GM18507 (cell line): ENCODE results near the gene METTL24.

ENCODE experiments used
- DNase-seq: peaks from one replicate; pipeline ENCODE4 v3.0.0; 2011; ENCODE audit warnings: low read depth; ENCODE audit not compliant: insufficient read length; ENCODE audit errors: extremely low spot score
- FAIRE-seq: peaks from 2 replicates; lab custom pipeline; 2011; peaks lifted over from hg19 to GRCh38; lab: Jason Lieb, UNC

The METTL24 gene

DNA sequence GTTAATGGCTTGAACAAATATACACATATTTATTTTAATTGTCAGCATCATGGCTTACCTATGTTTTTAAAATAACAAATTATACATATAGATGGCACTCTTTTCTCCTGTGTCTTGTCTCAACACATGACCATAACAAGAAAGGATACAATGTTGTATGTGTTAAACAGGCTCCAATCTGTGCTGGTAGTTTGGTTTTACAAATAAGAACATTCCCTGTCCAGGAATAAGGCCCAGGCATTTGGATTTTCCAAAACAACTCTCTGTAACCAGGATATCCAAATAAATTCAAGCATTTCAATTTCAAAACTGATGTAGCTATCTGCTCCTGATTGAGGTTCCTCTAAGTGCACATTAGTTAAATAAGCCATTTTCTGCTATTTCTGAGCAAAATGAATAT lies 17.1 kb downstream of the METTL24 start:
- no peak for DNase-seq

DNA sequence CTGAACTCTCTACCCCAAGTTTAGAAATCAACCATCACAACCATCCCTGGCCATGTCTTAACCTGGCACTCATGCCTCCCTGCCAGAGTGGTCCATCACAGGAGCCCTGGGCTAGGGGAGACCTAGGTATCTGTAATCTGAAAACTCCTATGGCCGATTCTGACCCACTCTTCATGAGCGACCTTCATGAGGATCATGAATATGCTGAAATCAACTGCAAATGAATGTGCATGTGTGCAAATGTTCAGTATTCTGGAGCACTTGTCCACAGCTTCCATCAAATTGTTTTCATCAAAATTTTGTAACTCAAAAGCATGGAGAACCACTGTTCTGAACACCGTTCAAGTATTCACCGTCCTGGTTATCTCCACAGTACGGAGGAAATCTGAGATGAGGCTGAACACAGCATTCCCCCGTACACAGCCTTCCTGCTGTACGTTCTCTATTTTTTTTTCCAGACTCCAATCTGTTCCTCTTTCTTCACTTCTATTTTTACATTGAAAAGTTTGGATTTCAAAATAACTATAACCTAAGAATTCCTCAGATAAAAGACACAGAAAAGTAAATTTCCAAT lies 17.7 kb downstream of the METTL24 start:
- no peak for FAIRE-seq
- no peak for DNase-seq

More for the DNA sequence above, 17.1 kb downstream of the METTL24 start:
- no peak for FAIRE-seq

DNA sequence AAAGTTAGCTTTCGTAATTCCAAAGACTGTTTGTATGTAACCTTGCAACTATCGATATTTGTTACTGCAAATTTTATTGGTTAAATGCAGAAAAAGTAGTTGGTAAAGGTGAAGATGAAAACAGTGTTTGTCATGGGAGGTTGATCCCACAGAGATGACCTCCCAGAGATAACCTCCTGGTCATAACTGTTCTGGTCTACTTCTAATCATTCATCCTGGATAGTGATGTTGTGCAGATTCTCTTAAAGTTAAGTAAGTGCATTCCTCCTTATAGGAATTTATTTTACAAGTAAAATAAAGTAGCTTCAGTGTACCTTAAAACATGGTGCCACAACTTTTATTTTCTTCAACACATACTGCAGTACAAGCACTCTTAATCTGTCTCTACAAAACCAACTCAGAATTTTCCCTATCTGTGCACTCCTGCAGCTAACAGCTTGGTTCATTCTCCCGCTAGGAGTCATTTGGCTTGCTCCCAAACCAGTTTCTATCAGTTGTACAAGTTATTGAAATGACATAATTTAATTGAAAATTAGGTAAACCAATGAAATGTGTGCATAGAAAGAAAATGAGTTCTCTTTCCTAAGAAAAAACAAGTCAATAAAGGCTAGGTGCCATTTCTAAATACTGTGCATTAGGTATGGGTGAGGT lies 19.2 kb downstream of the METTL24 start:
- FAIRE-seq = no peak

DNA sequence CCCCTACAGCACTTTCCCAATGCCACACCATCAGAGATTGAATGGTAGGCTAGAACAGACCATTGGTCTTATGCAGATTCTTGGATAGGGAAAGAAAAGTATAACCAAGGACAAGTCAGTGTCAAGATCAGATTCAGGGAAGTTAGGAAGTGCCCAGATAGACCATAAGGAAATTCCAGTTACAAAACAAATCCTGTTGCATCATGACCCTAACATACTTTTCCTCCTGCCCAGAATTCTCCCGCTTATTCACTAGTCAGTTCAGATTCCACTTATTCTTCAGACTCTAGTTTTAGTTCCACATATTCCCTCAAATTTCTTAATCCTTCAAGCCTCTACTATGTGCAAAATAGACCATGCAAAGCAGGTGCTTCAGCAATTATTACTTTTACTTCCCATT lies 20.7 kb downstream of the METTL24 start:
- no peak for FAIRE-seq
- DNase-seq = no peak

More for the DNA sequence above, 19.2 kb downstream of the METTL24 start:
- no peak for DNase-seq

DNA sequence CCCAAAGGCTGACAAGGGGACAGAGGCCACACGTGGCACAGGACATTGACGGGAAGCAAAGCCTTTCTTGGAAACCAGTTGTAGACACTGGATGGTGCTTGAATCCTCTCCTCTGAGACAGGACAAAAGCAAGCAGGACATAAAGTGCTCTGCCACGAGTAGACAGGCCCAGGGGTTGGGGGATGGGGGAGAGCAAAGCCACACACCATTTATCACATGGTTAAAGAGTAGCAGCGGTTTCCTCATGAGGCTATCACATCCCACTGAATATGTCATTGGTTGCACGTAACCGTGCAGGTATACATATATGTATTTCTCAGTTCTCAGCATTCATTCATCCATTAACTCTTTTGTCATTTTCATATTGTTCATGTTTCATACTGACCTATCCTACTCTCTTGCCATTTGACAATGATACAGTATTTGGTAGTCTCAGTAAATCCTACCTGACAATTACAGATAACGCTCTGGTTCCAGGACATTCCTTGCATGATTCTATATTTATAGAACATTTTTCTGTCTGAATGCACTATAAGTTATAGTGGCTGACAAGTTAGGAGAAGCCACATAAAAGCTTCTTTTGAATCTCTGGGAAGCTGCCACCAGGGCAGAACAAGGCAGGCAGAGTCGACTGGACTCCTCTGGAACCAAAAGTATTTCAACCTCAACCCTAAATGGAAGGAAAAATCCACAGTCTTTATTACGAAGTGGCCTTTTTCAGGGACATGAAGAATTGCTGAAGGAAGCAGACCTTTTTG lies 23.5 kb downstream of the METTL24 start:
- no peak for DNase-seq
- FAIRE-seq = no peak

DNA sequence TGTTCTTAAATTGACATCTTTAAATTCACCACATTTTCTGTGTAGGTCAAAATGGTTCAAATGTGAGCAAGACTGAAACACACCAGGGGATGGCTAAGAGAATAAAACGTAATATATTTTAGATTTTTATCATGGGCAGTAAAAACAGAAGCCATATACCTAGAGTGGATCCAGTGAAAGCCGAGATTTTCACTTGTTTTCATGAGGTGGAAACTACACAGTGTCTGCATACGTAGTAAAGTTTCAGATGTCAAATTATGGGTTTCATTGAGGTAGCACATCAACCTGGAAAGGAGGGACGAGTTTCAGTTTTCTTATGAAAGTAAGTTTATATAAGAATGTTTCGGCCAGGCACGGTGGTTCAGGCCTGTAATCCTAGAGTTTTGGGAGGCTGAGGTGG lies 25.9 kb downstream of the METTL24 start:
- DNase-seq (no peak), FAIRE-seq (no peak)

DNA sequence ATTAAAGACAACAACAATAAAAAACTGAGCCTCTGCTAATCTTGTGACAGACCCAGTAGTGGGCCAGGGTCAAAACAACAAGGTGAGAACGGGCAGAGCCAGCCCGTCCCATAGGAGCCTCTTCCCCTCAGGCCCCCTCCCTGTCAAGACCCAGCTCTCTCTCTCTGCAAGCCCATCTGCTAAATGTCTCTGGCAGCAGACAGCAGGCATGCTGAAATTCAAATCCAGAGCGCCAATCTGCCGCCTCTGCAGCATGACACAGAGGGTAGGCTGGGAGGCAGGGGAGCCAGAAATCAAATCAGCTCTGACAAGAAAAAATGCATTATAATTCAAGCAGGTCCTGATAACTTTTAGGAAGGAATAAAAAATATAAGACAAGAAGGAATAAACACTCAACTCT lies 26.3 kb downstream of the METTL24 start:
- DNase-seq = no peak
- no peak for FAIRE-seq

DNA sequence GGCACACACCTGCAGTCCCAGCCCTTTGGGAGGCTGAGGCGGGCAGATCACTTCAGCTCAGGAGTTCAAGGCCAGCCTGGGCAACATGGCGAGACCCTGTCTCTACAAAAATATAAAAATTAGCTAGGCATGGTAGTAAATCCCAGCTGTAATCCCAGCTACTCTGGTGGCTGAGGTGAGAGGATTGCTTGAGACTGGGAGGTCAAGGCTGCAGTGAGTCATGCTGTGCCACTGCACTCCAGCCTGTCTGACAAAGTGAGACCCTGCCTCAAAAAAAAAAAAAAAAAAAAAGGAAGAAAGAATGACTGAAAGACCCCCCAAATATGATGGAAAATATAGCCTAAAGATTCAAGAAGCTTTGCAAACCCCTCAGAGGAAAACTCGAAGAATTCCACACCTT lies 26.8 kb downstream of the METTL24 start:
- no peak for FAIRE-seq
- no peak for DNase-seq

DNA sequence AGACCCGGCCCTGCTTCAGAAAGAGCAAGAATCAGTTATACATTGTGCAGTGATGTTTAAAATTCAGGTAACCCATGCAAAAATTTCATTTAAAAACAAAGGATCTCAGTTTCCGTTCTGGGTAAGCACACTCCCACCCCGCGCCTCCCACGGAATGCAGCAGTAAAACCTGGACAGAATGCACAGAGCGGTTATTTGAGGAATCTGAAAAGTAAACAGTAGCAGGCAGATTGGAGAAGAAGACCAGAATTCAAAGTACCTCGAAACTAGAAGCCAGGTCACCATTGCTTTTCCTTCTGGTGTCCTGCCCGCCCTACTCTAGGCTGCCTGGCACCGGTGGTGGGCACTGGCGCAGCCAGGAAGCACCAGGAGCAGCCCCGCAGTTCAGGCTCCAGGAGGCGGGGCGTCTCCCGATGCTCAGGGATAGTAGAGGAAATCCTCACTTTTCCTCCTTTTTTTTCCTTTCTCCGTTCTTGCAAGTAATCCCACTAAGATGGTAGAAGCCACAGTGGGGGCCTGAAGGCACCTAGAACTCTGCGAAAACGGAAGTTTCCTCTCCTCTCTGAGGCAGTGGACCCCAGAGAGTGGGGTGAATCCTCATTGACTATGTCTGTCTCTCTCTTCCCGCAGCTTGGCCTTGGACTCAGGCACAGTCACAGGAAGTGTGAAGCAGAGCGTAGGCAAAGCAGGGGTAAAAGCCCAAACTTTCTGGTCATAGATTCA lies 28.3 kb downstream of the METTL24 start:
- FAIRE-seq (no peak), DNase-seq (no peak)

DNA sequence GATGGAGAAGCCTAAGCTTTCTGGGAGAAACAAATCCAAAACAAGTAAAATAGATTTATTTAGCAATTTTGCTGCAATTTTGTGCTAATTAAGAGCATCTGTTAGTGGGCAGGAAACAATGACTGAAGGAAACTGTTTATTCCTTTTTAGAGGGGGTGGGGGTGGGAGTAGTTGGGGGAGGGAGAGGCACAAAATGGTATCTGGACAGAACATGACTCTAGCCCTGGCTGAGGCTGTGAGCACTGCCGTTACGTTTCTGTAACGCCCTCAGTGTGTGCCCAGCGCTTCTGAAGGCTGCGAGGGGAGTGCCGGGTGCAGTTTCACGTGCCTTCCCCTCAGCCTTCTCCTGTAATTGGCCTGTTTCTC lies 28.8 kb downstream of the METTL24 start:
- DNase-seq (no peak), FAIRE-seq (no peak)

DNA sequence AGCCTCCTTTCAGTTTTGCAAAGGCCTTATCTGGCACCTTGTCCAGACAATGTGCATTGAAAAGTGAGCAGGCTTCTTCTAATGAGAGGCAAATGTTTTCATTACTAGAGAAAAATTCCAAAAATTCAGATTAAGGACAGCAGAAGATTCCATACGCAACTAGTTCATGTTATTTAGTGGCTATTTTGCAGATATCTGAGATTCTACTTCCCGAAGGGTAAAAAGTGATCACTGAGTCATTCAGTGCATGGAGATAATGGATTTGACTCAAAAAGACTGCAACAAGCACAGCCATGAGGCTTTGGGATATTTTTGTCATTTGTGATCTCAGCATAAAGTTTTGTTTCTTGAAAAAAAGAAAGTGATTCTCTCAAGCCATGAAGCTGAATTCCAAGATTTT lies 29.9 kb downstream of the METTL24 start:
- DNase-seq = no peak

DNA sequence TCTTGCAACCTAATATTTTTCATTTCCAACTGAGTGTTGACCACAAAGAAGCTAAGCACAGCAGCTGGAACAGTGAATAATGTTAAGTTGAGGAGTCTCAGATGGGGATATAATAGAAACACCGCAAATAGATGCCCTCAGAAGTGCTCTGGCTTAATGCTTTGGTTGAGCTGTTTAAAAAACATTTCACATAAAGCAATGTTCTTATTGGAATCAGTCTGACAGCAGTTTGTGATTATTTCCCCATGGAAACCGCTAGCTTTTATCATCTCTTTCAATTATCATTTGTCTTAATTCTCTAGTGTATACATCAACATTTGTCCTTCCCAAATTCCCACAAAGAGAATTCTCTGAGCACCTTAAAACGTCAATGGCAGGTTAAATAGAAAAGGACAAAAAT lies 30.8 kb downstream of the METTL24 start:
- DNase-seq (no peak), FAIRE-seq (no peak)

More for the DNA sequence above, 29.9 kb downstream of the METTL24 start:
- no peak for FAIRE-seq

DNA sequence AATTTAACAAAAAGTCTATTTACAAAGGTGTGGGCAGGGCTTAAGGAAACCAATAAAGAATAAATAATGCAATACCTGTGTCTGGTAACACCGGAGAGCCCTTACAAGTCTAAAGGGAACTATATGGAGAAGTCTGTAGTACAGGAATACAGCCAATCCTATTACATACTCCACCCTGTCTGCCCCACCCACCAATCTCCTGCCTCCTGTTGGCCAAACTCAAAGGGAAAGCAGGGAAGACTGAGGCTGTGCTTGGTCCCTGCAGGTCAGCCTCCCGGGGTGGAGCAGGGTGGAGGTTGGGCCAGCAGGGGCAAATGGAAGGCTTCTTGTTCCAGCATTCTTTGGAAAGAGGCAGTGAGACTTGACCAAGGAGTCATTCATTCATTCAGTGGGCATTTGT lies 31.5 kb downstream of the METTL24 start:
- no peak for FAIRE-seq

DNA sequence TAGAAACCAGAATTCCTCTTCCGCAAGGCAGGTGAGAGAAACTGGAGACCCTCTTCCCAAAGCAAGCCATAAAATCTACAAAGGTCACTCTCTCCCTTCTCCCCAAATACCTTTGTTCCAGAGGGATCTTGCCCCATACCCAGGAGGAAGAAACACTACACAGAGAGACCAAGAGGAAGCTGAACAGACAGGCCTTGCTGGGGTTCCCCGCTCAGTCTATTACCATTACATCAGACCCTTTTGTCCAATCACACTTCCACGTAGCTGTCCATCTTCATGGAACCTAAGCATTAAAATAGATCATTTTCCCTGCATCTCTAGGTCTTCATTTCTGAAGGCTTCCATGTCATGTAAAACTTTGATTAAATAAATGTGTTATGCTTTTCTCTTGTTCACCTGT lies 32.1 kb downstream of the METTL24 start:
- DNase-seq (no peak), FAIRE-seq (no peak)

More for the DNA sequence above, 31.5 kb downstream of the METTL24 start:
- no peak for DNase-seq

DNA sequence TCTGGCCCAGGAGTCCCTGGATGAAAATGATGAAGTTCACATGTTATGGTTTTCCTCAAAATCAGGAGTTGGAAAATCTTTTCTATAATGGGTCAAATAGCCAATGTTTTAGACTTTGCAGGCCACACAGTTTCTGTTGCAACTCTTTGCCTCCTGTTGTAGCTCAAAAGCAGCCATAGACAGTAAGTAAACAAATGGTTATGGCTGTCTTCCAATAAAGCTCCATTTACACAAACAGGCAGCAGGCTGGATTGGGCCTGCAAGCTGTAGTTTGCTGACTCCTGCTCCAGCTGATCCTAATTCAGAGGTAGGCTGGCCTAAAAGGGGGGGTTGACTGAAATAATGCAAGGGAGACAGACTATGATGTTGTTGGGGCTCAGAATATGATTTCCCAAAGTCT lies 33.0 kb downstream of the METTL24 start:
- no peak for FAIRE-seq
- DNase-seq = no peak

DNA sequence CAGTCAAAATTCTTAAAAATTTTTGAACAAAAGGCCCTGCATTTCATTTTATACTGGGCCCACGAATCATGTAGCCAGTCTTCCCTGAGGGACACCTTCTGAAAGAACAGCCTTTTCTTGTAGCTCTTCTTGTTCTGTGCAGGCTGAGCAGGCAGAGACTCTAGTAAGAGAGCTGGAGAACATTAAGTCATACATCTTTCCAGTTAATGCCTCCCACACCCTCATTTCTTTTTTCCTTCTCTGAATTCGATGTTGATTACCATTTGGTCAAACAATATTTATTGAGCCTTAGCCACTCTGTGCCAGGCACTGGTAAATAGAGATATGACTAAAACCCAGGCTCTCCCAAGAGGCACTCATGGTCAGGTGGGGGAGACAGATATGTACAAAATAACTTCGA lies 33.6 kb downstream of the METTL24 start:
- DNase-seq (no peak), FAIRE-seq (no peak)

DNA sequence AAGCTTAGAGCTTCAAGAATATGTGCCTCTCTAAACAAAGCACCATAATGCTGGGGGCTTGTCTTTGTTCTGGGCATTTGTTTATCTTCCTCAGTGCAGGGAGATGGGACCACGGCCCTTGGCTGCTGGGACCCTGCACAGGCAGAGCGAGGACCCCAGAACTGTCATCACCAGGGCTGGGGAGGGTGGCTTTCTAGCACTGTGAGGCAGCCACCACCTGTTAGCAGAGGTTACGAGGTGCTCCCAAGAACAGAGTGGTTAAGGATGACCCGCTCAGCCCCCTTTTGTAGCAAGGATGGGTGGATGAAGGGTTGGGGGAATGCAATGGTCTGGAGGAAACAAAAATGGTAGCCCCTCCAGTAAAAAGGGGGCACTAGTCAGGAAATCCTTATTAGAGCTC lies 34.9 kb downstream of the METTL24 start:
- FAIRE-seq (no peak), DNase-seq (no peak)

DNA sequence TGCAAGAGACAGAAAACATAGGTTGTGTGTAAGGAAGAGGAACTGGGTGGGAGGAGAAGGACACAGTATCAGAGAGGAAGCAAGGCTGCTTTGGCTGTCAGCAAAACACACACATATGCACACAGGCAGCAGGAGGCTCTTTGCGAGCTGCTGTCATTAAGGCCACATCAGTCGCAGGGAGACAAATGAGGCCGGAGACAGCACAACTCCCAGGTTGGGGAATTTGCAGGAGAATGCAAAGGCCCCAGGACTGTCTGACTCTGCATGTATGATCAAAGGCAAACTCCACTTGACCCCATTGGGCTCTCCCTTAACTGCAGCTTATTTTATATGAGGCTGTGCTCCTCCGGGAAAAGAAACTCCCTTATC lies 35.3 kb downstream of the METTL24 start:
- DNase-seq = no peak
- no peak for FAIRE-seq

DNA sequence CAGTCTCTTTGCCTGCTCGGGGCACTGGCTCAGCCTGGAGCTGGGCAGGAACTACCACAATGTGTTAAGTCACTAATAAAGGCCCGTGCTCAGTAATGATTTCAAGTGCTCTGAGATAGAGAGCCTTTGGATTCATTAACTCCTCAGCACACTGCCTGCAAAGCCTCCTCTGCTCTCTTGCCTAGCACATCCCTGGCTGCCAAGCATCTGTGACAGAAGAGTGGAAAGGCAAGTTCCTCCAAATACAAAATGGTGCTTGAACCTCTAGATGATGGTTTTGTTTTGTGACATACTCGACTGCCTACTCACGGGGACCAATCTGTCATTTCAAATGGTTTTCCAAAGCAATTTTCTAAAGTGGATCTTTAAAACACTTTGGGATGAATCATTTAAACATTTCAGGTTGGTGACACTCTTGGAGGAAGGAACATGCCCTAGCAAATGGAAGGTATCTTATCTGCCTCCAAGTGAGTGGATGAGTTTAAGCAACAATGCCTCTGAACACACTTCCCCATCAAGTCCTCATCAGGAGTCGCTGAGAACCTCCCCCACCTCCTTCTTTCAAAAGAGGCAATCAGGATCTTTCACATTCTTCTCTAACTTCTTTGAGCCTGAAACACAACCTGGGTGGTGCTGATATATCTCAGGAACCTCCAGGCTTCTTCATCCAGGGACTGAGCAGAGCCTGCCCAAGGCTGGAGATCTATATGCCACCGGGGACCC lies 35.8 kb downstream of the METTL24 start:
- DNase-seq (no peak), FAIRE-seq (no peak)

DNA sequence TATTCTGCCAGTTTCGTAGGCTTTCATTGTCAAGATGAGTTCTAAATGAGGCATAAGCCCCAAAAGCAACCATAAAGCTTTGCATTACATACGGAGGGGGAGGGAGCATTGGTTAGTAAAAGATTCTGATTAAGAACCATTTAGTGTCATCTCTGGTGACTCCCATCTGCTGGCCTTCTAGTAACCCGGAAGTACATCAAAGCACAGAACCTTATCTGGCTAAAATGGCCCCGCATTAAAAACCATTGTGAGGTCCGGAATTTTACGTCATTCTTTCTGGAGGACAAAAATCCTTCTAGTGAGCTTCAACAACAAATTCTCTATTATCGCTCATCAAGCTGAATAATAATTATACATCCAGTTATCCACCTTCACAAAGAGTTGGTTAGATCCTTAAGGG lies 37.8 kb downstream of the METTL24 start:
- DNase-seq (no peak), FAIRE-seq (no peak)
